Right lobe of liver (tissue), 4 donors: Measurements from ENCODE around the gene CDH15.

Experiments
- POLR2A ChIP-seq: fragments of 450-650 bp; IDR thresholded peaks from one replicate; pipeline ENCODE4 v1.6.1; 2017; ENCODE audit warnings: antibody characterized with exemption, mild to moderate bottlenecking
- TF ChIP-seq, protein P1 (sequence below), 4 donors: fragments of 200-600 bp in 3 of 4; fragments of 450-650 bp in 1 of 4; IDR thresholded peaks; one replicate each; pipeline versions ENCODE4 v1.5.1 to v1.8.0; 2016 to 2022; ENCODE audit warnings: antibody characterized with exemption in 4 of 4, mild to moderate bottlenecking in 2 of 4
- donor health status: DM: no; HTN: no; CAD: no.
- donor health status: DM: no; HTN: no; CAD: no.
- donor health status: DM: no; HTN: yes; CAD: no.

DNA sequence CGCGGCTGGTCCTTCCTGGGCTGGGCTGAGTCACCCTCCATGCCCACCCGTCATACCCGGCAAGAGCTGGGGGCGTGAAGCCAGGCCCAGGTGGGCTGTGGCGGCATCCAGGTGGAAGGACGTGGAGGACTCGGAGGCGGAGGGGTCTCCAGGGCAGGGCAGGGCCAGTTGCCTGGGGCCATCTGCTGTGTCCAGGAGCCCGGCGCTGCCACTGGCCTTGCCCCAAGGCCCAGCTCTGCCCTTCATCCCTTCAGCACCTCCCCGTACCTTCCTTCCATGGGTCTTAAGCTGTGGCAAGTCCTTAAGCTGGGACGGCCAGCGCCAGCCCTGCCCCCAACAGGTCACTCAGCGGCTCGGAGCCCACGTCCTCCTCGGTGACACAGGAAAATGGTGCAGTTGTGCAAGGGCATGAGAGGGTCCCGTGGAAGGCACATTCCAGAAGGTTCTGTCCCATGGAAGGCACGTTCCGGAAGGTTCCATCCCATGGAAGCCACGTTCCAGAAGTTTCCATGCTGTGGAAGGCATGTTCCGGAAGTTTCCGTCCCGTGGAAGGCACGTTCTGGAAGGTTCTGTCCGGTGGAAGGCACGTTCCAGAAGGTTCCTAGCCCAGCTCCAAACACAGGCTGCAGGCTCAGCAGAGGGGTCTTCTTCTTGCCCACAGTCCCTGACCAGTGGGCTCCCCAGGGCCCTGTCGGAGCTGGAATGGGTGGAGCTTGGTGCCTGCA is 10.4 kb upstream of the CDH15 start:
- TF ChIP-seq, protein P1, sequence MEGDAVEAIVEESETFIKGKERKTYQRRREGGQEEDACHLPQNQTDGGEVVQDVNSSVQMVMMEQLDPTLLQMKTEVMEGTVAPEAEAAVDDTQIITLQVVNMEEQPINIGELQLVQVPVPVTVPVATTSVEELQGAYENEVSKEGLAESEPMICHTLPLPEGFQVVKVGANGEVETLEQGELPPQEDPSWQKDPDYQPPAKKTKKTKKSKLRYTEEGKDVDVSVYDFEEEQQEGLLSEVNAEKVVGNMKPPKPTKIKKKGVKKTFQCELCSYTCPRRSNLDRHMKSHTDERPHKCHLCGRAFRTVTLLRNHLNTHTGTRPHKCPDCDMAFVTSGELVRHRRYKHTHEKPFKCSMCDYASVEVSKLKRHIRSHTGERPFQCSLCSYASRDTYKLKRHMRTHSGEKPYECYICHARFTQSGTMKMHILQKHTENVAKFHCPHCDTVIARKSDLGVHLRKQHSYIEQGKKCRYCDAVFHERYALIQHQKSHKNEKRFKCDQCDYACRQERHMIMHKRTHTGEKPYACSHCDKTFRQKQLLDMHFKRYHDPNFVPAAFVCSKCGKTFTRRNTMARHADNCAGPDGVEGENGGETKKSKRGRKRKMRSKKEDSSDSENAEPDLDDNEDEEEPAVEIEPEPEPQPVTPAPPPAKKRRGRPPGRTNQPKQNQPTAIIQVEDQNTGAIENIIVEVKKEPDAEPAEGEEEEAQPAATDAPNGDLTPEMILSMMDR (IDR thresholded peaks at IDR 0.05) = no peak
- no peak for TF ChIP-seq POLR2A
